H1 (cell line): ENCODE data around the gene MPIG6B. TPM values are rescaled to one million over a fixed set of nuclear protein-coding genes. Genes with fewer than 3 reads are reported as not detected.

Experiments
- ASH2L ChIP-seq: fragments of 200-600, 300-600 bp; sonication (generic); IDR thresholded peaks from one replicate; pipeline ENCODE4 v1.7.1; 2017; ENCODE audit warnings: low read length
- GABPA ChIP-seq: IDR thresholded peaks from 2 replicates; pipeline ENCODE4 v1.6.1; 2011; ENCODE audit warnings: mild to moderate bottlenecking, low read length, moderate library complexity, borderline replicate concordance; ENCODE audit not compliant: insufficient read depth
- MAFK ChIP-seq: IDR thresholded peaks from 2 replicates; pipeline ENCODE4 v1.6.1; 2012; ENCODE audit warnings: low read depth, mild to moderate bottlenecking, improper control_type of control experiment, low read length
- POU5F1 ChIP-seq: IDR thresholded peaks from 2 replicates; pipeline ENCODE4 v1.6.1; 2011; ENCODE audit warnings: low read depth, mild to moderate bottlenecking, low read length, moderate library complexity
- TAF1 ChIP-seq: IDR thresholded peaks from 2 replicates; pipeline ENCODE4 v1.6.1; 2011; ENCODE audit warnings: mild to moderate bottlenecking, low read depth, low read length
- polyA plus RNA-seq, 7 experiments: library from polyadenylated mRNA; depleted of rRNA in 3 of 7; stranded (reverse) in 5 of 7; unstranded in 2 of 7; fragments of >200 nt in 5 of 7; fragments of 200-250 nt in 2 of 7; gene quantifications; 1 replicate in 5 of 7; 2 replicates in 1 of 7; 4 replicates in 1 of 7; pipeline versions ENCODE4 v1.2.1 to v1.2.3, GENCODE V29; 2011 to 2013; ENCODE audit warnings: missing spikeins in 2 of 7, mixed read lengths in 2 of 7
- total RNA-seq: library from RNA; stranded (reverse); fragmentation: NEBNext Ultra II Directional; extraction: Animal tissue kit (Norgen Biotek cat#: 25700); gene quantifications from 2 replicates; pipeline ENCODE4 v1.2.1, GENCODE V29; 2021

MPIG6B gene
- total and polyA plus RNA-seq, 2 of the 8 experiments (the other 6 are each of a cell fraction or from before 2014, with no cell fraction given): 0.18 TPM; not detected in 1

- TF ChIP-seq TAF1 (no peak), MAFK (no peak), GABPA (no peak), POU5F1 (no peak), ASH2L (no peak)
Measured at GRCh38 chr6:31691078-31691463, 32.1 kb upstream of the MPIG6B start (continued).
